HUES48 (cell line): ENCODE measurements around the gene CELF4.

Experiments used
- H3K27ac ChIP-seq: one replicate; pipeline ENCODE4 v1.7.0; 2013; ENCODE audit warnings: low read depth, low read length, inconsistent platforms
- H3K27me3 ChIP-seq: 2 replicates; pipeline ENCODE4 v1.6.1; 2013; ENCODE audit warnings: mild to moderate bottlenecking, low read length; ENCODE audit not compliant: control insufficient read depth, insufficient read depth
- H3K36me3 ChIP-seq: 2 replicates; pipeline ENCODE4 v1.6.1; 2013; ENCODE audit warnings: low read length; ENCODE audit not compliant: control insufficient read depth, insufficient read depth
- H3K4me1 ChIP-seq: 2 replicates; pipeline ENCODE4 v1.6.1; 2013; ENCODE audit warnings: mild to moderate bottlenecking, low read length; ENCODE audit not compliant: control insufficient read depth, insufficient read depth
- H3K4me3 ChIP-seq: 2 replicates; pipeline ENCODE4 v1.5.1; 2013; ENCODE audit warnings: mild to moderate bottlenecking, low read depth, low read length
- H3K9ac ChIP-seq: 2 replicates; pipeline ENCODE4 v1.6.1; 2013; ENCODE audit warnings: mild to moderate bottlenecking, low read depth, low read length, moderate library complexity
- H3K9me3 ChIP-seq: 2 replicates; pipeline ENCODE4 v1.6.1; 2013; ENCODE audit warnings: low read length; ENCODE audit not compliant: control insufficient read depth, insufficient read depth

Gene CELF4

DNA sequence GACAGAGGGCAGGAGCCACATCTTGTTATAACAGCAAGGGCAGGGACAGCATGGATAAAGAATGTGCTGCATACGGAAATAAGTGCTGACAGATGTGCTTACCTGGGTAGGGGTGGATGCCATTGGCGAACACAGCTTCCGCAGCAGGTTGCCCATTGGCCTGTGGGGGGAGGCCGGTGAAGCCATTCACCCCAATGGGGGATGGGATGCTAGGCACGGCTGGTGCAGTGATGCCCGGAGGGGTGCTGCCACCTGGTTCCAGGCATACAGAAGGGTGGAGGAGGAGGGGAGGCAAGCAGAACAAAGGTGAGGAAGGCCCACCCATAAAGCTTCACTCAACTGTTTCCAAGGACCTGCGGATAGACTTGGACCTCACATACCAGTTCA lies 294.9 kb downstream of the CELF4 start:
- H3K4me3 ChIP-seq: no peak overlapping the region
- no peaks in the 10 kb centered on the region for H3K4me1 ChIP-seq
- H3K9ac ChIP-seq: no peak overlapping the region
- H3K36me3 ChIP-seq: no peaks in the 10 kb centered on the region
- H3K9me3 ChIP-seq: no peaks in the 10 kb centered on the region
- no peak overlapping the region for H3K27ac ChIP-seq
- H3K27me3 ChIP-seq: peaks cover 3% of the 10 kb centered on the region

DNA sequence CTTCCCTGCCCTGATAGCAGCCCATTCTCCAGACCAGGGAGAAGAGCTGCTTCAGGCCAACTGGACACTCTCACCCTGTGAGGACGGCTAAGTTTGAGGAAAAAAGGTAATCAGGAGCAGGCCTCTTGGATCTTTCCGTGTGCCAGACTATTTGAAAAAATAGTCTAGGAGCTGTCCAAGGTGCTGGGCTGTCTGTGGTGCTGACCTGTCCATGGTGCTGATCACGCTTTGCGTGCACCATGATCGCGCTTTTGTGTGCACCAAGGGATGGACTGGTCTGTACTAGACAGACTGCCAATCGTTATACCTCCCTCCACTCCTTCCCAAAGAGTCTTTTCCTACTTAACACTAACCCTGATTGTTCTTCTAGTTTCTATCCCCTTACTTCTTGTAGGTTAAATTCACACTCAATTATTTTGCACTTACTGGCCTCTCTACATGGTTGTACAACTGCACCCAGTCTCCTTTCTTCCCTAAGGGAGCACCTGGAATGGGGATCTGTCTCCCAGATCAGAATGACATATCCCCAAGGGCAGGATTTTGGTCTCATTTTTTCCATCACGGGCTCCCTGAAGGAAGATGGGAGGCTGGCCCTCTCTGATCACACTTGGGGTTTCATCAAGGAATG lies 295.4 kb downstream of the CELF4 start:
- no peaks in the 10 kb centered on the region for H3K27me3 ChIP-seq
- no peak overlapping the region for H3K27ac ChIP-seq
- H3K9me3 ChIP-seq: no peaks in the 10 kb centered on the region
- H3K4me3 ChIP-seq: no peak overlapping the region
- no peaks in the 10 kb centered on the region for H3K36me3 ChIP-seq
- no peaks in the 10 kb centered on the region for H3K4me1 ChIP-seq
- no peak overlapping the region for H3K9ac ChIP-seq

DNA sequence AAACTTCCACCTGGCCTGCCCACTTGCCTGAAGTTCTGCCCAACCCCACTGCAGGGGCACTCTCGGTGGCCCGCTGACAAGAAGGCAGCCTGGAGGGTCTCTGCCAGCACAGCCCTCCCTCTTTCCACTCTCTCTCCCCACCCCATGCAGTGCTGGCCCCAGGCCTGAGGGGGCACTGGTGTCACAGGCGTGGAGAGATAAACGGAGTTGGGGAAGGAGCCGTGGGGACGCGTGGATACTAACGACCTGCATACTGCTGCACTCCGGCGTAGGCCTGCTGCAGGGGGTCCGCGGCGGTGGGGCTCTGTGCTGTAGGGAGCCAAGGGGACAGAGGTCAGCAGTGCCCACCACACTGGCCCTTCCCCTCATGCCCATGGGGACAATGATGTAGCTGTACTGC lies 299.3 kb downstream of the CELF4 start:
- H3K4me1 ChIP-seq: no peaks in the 10 kb centered on the region
- H3K27me3 ChIP-seq: no peaks in the 10 kb centered on the region
- no peak overlapping the region for H3K4me3 ChIP-seq
- no peaks in the 10 kb centered on the region for H3K9me3 ChIP-seq
- no peak overlapping the region for H3K9ac ChIP-seq
- no peak overlapping the region for H3K27ac ChIP-seq
- no peaks in the 10 kb centered on the region for H3K36me3 ChIP-seq

DNA sequence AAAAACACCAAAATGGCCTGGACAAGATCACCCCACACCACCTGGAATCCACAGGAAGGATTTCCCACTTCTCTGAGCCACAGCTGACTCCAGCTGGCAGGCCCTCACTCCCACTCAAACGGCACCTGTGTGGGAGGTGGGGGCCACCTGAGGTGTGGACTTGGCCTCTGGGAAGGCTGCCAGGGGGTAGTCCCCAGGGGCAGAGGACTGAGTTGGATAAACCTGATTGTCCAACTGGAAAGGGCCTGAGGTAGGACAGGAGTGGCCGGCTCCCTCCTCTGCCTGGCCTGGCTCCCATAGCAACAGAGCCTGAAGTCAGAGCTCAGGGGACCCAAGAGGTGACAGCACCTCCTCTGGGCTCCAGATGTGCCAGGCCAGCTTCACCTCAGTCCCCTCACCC lies 300.2 kb downstream of the CELF4 start:
- H3K9ac ChIP-seq: no peak overlapping the region
- H3K9me3 ChIP-seq: no peaks in the 10 kb centered on the region
- no peaks in the 10 kb centered on the region for H3K27me3 ChIP-seq
- no peak overlapping the region for H3K27ac ChIP-seq
- H3K4me1 ChIP-seq: no peaks in the 10 kb centered on the region
- H3K36me3 ChIP-seq: no peaks in the 10 kb centered on the region
- no peak overlapping the region for H3K4me3 ChIP-seq

DNA sequence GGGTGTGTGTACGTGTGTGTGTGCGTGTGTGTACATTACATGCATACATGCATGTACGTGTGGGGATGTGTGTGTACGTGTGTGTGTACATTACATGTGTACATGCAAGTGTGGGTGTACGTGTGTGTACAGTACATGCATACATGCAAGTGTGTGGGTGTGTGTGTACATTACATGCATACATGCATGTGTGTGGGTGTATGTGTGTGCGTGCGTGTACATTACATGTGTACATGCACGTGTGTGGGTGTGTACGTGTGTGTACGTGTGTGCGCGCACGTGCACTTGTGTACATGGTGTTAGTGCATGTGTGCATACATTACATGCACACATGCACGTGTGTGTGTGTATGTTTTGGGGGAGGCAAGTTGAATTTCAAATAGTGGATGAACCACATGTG lies 300.6 kb downstream of the CELF4 start:
- Histone ChIP-seq H3K4me3 (no peak overlapping the region), H3K9me3 (no peaks in the 10 kb centered on the region), H3K27ac (no peak overlapping the region), H3K9ac (no peak overlapping the region), H3K36me3 (no peaks in the 10 kb centered on the region), H3K4me1 (no peaks in the 10 kb centered on the region), H3K27me3 (no peaks in the 10 kb centered on the region)

DNA sequence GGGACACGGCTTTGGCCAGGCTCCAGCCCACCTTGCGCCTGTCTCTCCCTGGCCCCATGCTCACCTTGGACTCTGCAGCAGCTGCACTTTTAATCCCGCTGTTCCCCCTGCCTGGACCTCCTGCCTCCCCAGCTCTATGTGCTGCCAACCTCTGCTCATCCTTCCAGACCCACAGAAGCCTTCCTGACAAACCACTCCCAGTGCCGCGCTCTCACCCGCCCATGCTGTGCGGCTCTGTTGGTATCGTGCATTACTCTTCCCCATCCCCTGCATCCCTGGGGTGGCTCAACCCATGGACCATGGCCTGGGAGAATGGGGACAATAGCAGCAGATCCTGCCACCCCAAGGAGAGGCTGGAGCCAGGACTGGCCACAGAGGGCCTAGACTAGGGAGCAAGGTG lies 303.6 kb downstream of the CELF4 start:
- Histone ChIP-seq H3K27me3 (peaks cover 3% of the 10 kb centered on the region; the same call in 1 of the 2 replicates), H3K4me3 (no peak overlapping the region), H3K9me3 (no peaks in the 10 kb centered on the region), H3K36me3 (no peaks in the 10 kb centered on the region), H3K9ac (no peak overlapping the region), H3K27ac (no peak overlapping the region), H3K4me1 (no peaks in the 10 kb centered on the region; the same call in 1 of the 2 replicates)

DNA sequence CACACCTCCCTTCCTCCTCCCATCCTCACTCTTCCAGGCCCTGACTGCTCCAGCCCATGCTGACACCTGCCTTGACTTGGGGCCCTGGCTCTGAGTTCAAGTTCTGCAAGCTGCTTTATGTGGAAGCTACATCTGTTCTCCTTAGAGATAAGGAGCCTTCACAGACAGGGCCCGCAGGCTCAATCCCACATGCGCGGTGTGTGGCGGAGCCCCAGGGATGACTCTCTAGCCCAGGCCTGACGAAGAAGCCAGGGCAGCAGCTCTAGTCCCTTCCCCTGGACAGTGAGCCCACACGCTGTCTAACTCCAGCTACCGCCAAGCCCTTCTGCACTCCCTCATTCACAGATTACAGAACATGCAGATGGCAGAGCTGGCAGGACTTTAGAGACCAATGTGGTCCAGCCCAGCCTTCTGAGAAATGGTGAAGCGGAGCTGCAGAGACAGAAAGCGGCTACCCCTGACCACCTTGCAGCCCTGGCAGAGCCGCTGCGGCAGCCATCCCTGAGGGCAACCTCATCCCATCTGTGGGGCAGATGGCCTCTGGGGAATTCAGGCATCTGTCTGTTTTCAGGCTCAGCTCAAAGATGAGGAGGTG lies 304.3 kb downstream of the CELF4 start:
- no peaks in the 10 kb centered on the region for H3K9me3 ChIP-seq

DNA sequence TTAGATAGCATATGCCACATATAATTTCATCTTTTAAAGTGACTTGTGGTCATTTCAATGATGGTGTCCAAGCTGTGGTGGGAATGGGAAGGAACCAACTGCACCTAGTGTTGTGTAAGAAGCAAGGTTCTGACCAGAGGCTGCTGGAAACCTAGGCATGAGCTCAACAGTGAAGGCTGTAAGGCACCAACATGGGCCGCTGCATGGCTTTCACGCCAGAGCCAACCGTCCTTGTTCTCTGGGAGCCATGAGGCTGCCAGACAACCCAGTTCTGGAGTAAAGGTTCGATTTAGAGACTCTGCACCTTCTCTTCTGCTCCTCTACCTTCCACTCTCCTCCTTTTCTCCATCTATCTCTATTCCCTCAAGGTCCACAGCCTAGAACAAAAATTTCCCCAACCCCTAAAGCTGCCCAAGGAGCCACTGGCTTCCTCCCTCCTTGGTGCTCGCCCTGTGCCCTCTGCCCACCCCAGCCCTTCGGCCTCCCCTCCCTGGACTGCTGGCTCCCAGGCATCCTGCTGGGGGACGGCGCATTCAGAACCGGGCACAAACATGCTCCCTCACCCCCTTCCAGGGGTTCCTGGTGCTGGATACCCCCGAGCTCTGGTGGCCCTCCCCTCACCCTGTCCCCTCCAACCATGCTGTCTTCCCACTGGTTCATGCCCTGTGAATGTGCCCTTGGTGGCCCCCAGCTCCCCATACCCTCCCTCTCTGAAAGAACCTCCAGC lies 305.1 kb downstream of the CELF4 start:
- Histone ChIP-seq H3K27me3 (peaks cover 8% of the 10 kb centered on the region), H3K27ac (no peak overlapping the region), H3K9me3 (no peaks in the 10 kb centered on the region), H3K9ac (no peak overlapping the region), H3K4me3 (no peak overlapping the region), H3K36me3 (no peaks in the 10 kb centered on the region), H3K4me1 (no peaks in the 10 kb centered on the region; the same call in 1 of the 2 replicates)

More for the DNA sequence above, 304.3 kb downstream of the CELF4 start:
- H3K27me3 ChIP-seq: peaks cover 3% of the 10 kb centered on the region; the same call in 1 of the 2 replicates
- no peaks in the 10 kb centered on the region; the same call in 1 of the 2 replicates for H3K4me1 ChIP-seq
- H3K27ac ChIP-seq: no peak overlapping the region
- H3K36me3 ChIP-seq: no peaks in the 10 kb centered on the region
- no peak overlapping the region for H3K4me3 ChIP-seq
- no peak overlapping the region for H3K9ac ChIP-seq

DNA sequence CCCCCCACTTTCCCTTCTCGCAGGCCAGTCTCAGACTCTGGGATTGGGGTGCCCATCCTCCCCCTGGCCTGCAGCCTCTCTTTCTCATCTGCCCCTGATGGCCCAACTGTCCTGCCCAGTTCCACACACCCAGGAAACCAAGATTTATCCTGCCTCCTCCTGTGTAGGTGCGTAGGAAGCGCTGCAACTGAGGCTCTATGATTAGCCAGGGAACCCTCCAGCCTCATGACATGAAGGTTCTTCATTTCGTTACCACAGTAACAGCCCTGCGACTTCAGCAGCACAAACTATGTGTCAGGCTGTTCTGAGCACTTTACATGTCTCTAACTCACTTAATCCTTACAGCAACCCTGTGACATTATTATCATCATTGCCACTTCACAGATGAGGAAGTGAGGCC lies 305.9 kb downstream of the CELF4 start:
- Histone ChIP-seq H3K9me3 (no peaks in the 10 kb centered on the region), H3K27ac (no peak overlapping the region), H3K36me3 (no peaks in the 10 kb centered on the region), H3K9ac (no peak overlapping the region), H3K4me3 (no peak overlapping the region), H3K4me1 (no peaks in the 10 kb centered on the region; the same call in 1 of the 2 replicates), H3K27me3 (peaks cover 16% of the 10 kb centered on the region)

DNA sequence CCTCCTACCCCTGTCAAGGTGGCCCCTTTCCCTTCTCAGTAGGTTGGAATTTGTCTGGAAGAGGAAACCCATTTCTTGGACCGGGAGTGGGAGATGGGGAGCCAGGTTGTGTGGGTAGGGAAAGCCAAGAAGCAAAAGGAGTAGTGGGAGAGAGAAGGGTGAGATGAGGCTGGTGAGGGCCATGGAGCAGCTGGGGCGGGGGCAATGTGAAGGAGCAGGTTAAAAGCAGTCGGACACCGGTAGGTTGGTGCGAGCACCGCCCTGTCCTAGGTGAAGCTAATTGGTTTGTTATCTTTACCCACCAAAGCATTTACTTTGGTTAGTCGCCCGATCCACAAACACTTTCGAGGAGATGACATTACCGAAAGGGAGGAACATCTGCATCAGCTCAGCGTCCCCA lies 306.8 kb downstream of the CELF4 start:
- Histone ChIP-seq H3K9ac (no peak overlapping the region), H3K4me3 (no peak overlapping the region)

DNA sequence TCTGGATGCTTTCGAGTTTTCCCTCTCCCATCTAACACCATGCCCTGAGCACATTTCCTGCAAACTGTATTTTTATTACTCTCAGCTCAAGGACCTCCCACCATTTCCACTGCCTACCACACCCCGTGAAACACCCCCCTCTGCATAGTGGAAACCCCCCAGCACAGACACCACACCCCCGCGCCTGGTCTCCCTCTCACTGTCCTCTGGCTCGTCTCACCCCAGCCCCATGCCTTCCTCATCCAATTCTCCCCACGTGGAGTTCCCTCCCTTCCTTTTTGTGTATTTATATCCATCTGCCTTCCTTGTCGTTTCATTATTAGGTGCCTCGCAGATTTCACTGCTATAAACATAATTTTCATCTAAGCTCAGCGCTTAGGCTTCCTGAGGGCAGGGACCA lies 307.5 kb downstream of the CELF4 start:
- H3K4me1 ChIP-seq: peaks cover 4% of the 10 kb centered on the region
- H3K9me3 ChIP-seq: no peaks in the 10 kb centered on the region
- H3K36me3 ChIP-seq: no peaks in the 10 kb centered on the region
- H3K9ac ChIP-seq: no peak overlapping the region
- no peak overlapping the region for H3K4me3 ChIP-seq
- H3K27me3 ChIP-seq: peaks cover 25% of the 10 kb centered on the region
- no peak overlapping the region for H3K27ac ChIP-seq

More for the DNA sequence above, 306.8 kb downstream of the CELF4 start:
- H3K27me3 ChIP-seq: peaks cover 22% of the 10 kb centered on the region
- H3K9me3 ChIP-seq: no peaks in the 10 kb centered on the region
- peaks cover 2% of the 10 kb centered on the region; the same call in 1 of the 2 replicates for H3K4me1 ChIP-seq
- H3K27ac ChIP-seq: no peak overlapping the region
- H3K36me3 ChIP-seq: no peaks in the 10 kb centered on the region
